Activated T-cell treated with anti-CD3 and anti-CD28 coated beads for 1 hour (primary cell): Measurements from ENCODE around the gene MT1B.
"Not testable (repeated sequence)": the region's sequence is repeated elsewhere in the genome, so short reads cannot be mapped to it uniquely, and the experiment has no call there.

ENCODE experiments used
- DNase-seq: peaks from one replicate; pipeline ENCODE4 v3.0.0-alpha.2; 2020; ENCODE audit warnings: low read depth

The MT1B gene

DNA sequence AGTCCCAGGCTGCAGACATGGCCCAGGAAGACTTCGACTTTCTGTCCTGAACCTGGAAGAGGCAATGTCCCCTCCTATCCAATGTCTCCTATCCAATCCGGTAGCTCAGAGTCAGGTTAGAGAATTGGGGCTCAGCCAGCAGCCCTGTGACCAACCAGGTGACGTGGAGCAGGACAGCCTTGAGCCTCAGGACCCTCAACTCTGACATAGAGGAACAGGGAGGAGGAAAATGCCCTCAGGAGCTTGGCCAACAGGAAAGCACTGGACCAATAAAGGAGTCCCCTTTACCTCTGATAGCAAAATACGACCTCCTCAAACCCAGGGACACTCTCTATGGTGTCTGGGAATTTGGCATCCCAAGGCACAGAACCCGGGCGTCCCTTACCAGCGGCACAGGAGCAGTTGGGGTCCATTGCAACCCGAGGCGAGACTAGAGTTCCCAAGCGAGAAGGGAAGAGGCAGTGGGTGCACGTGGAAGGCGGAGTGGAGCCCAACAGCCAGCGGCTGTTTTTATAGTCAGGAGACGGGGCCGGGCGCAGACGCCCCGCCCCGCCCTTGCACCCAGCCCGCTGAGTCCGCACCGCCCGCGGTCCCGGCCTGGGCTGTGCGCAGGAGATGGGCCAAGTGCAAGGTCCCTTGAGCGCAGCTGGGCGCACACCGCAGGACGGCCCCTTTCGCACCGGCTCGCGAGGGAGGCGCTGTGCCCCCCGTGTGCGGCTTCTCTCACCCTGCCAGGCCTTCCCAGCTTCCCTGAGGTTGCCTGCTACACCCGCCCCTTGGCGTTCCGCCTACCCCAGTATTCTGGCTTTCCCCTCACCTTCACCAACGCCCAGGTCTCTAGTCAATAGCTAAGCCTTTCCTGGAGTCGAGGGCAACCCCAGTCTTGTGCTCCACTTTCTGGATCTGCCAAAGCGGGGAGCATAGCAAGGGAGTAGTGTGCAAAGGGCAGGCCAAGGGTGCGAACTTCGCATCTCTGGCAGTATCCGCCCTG is 16.2 kb downstream of the MT1B start, which contains the start of gene MT1G:
Gene MT1G, minus strand, starts transcription at position 485 of the 991 bp plus-strand sequence. Its CDS starts 72 bp downstream, at position 413.
- no peak for DNase-seq

- DNase-seq, result no peak
These were observed 17.5 kb downstream of the MT1B start, which contains the start of gene MT1H for GRCh38 chr16:56669005-56669839. TSS of gene MT1H (plus strand) at chr16:56669814. CDS start at chr16:56669885, 71 bp downstream.

GRCh38 chr16:56669840-56670619 is 18.3 kb downstream of the MT1B start:
- no peak for DNase-seq

DNA sequence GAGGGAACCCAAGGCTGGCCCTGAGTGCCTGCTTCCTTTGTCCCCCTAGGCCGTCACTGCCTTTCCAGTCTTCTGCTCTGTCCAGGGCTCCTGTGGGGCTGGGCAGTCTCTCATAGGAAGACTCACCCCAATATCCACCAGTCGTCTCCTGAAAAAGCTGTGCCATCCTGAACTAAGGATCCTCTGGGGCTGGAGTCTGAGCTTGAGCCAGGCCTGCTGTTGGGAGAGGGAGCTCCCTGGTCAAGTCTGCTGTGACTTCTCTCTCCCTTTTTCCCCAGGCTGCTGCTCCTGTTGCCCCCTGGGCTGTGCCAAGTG is 18.9 kb downstream of the MT1B start:
- DNase-seq, result no peak

- DNase-seq, result not testable (repeated sequence)
These were observed 20.0 kb downstream of the MT1B start for GRCh38 chr16:56671691-56672090.

DNA sequence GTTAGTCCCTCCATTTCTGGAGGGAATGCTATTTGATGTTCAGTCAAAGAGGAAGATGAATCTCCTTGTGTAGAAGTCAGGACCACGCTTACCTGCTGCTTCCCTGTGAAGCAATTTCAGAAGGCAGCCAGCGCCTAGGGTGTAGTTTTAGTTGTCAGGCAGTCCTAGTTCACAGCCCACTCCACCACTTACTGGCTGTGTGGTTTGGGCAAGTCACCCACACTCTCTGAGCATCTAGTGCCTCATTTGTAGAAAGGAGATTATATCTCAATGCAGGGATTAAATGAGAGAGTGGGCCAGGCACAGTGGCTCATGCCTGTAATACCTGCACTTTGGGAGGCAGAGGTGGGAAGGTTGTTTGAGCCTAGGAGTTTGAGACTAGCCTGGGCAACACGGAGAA is 20.5 kb downstream of the MT1B start:
- DNase-seq, result not testable (repeated sequence)

GRCh38 chr16:56672761-56673536 is 21.3 kb downstream of the MT1B start:
- no peak for DNase-seq

DNA sequence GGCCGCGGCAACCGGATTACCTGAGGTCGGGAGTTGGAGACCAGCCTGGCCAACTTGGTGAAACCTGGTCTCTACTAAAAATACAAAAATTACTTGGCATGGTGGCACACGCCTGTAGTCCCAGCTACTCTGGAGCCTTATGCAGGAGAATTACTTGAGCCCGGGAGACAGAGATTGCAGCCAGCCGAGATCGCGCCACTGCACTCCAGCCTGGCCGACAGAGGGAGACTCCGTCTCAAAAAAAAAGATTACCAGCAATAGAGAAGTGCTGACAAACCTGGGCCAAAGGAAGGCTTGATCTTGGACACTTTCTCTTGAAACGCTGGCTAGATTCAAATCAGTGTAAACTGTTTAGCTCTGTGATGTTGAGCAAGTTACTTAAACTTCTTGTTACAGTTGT is 22.2 kb downstream of the MT1B start:
- DNase-seq, result no peak

- DNase-seq, result not testable (repeated sequence)
These were observed 22.9 kb downstream of the MT1B start for GRCh38 chr16:56674570-56674969.

- DNase-seq, result peak; percentile 27
These were observed 24.1 kb downstream of the MT1B start for GRCh38 chr16:56675685-56676210.

- no peak for DNase-seq
These were observed 25.8 kb downstream of the MT1B start for GRCh38 chr16:56677474-56677873.

DNA sequence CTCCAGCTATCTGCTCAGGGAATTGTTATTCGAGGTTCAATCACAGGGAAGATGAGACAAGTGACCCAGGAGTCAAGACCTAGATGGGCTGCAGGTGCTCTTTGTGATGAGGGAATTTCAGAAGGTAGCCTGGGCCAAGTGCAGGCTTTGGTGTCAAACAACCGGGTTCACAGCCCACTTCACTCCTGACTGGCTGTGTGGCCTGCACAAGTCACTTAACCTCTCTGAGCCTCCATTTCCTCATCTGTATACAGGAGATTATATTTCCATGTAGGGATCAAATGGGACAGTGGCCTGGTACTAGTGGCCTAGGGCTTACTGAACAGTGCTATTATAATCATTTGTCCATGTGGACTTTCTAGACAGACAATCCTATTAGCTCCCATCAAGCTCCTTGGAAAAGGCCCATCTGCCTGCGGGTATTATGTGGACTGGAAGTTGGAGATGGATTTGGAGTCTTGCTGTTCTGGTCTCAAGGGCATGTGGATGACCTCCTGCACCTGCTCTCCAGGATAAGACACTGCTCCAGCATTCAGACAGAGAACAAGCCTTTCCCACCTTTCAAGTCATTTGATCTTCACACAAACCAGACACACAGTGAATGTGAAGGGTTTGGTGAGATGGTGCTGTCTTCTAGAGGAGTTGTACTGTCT is 27.5 kb downstream of the MT1B start:
- no peak for DNase-seq

DNA sequence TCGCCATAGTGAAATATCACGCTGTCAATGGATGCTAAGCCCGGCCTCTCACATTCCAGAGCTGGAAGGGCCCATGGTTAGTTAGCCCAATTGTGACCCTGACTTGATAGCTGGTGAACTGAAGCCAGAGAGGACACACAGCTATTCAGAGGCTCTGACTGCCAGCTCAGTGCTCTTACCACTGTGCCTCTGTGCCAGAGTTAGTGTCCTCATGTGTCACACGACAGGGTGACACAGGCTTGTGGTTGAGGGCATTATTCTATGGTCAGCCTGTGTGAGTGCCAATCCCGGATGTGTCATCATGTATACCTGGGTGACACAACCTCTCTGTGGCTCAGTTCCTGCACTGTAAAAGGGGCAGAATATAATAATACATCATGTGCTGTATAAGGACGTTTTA is 28.1 kb downstream of the MT1B start:
- DNase-seq, result no peak

DNA sequence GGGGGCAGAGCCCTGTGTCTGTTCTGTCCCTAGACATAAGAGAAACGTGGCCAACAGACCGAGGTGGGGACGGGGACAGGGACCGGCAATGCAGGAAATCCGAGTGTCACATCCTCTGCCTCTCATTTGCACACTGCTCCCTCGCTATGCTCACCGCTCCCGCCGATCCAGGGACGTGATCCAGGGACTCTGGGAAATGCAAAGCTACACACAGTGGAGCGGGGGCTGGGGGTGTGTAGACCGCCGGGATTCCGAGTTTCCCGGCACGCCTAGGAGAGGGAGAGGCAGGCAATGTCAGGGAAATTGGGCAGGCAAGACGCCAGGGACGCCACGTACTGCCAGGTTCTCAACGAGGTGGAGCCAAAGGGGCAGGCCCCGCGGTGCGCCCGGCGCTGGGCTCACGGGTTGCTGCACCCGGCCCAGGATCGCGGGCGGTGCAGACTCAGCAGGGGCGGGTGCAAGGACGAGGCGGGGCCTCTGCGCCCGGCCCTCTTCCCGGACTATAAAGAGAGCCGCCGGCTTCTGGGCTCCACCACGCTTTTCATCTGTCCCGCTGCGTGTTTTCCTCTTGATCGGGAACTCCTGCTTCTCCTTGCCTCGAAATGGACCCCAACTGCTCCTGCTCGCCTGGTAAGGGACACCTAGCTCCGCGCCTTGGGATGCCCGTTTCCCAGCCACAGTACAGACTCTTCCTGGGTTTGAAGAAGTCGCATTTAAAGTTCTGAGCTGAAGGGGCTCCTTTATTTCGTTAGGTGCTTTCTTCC is 30.4 kb downstream of the MT1B start, which contains the start of gene MT1X:
Gene MT1X, plus strand, starts transcription at position 532 of the 764 bp plus-strand sequence. Its CDS starts 71 bp downstream, at position 603.
- peak; percentile 82 for DNase-seq

GRCh38 chr16:56682703-56683397 is 31.2 kb downstream of the MT1B start:
- DNase-seq, result no peak

DNA sequence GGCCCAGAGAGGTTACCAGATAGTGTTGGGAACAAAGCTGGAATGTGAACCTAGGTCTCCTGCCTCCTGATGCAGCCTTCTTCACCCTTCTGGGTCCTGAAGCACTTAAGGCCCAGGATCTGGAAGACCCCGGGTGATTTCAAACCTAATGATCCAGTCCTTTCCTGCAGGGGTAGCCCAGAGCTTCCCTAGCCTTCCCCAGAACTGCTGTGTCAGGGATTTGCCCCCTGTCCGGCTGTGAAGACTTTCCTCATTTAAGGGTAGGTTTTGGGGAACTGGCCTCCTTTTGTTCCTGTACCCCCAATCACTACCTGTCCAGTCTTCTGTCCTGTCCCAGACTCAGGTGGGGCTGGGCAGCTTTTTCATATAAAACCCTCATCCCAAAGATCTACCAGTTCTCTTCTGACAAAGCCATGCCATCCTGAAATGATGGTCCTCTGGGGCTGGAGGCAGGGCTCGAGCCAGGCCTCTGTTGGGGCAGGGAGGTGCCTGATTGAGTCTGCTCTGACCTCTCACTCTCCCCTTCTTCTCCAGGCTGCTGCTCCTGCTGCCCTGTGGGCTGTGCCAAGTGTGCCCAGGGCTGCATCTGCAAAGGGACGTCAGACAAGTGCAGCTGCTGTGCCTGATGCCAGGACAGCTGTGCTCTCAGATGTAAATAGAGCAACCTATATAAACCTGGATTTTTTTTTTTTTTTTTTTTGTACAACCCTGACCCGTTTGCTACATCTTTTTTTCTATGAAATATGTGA is 31.9 kb downstream of the MT1B start:
- DNase-seq, result no peak

GRCh38 chr16:56684256-56684925 is 32.7 kb downstream of the MT1B start:
- no peak for DNase-seq
